Choroid plexus epithelial cell (primary cell): ENCODE data around the gene C17orf67.

ENCODE experiments used
- DNase-seq: peaks from one replicate; pipeline ENCODE4 v3.0.0-alpha.2; 2010; ENCODE audit warnings: low read depth
- H3K4me3 ChIP-seq: 2 replicates; pipeline ENCODE4 v1.5.1; 2011; ENCODE audit warnings: low read depth, mild to moderate bottlenecking, control low read depth, low read length, moderate library complexity
- CTCF ChIP-seq: conservative IDR thresholded peaks from 2 replicates; pipeline ENCODE4 v1.5.1; 2011; ENCODE audit warnings: low read depth, mild to moderate bottlenecking, control low read depth, inconsistent platforms, low read length, moderate library complexity

The C17orf67 gene

GRCh38 chr17:56778898-56779297 is 54.8 kb downstream of the C17orf67 start:
- DNase-seq, result no peak
- no peak for TF ChIP-seq CTCF
- H3K4me3 ChIP-seq, result no peak overlapping the region

GRCh38 chr17:56777859-56778258 is 55.9 kb downstream of the C17orf67 start:
- peak; percentile 42 for DNase-seq

GRCh38 chr17:56774650-56775049 is 59.1 kb downstream of the C17orf67 start:
- DNase-seq, result no peak
- no peak overlapping the region for H3K4me3 ChIP-seq
- no peak for TF ChIP-seq CTCF

More at GRCh38 chr17:56777859-56778258, 55.9 kb downstream of the C17orf67 start:
- no peak for TF ChIP-seq CTCF
- no peak overlapping the region for H3K4me3 ChIP-seq

GRCh38 chr17:56773124-56773523 is 60.6 kb downstream of the C17orf67 start:
- no peak overlapping the region for H3K4me3 ChIP-seq
- TF ChIP-seq CTCF, result no peak
- no peak for DNase-seq

GRCh38 chr17:56772442-56772841 is 61.3 kb downstream of the C17orf67 start:
- H3K4me3 ChIP-seq, result no peak overlapping the region
- TF ChIP-seq CTCF, result no peak
- DNase-seq, result no peak

GRCh38 chr17:56771975-56772374 is 61.7 kb downstream of the C17orf67 start:
- DNase-seq, result no peak
- no peak for TF ChIP-seq CTCF
- no peak overlapping the region for H3K4me3 ChIP-seq

GRCh38 chr17:56771563-56771962 is 62.2 kb downstream of the C17orf67 start:
- H3K4me3 ChIP-seq, result no peak overlapping the region
- no peak for DNase-seq
- no peak for TF ChIP-seq CTCF
